Right atrium auricular region (tissue), 2 donors: Measurements from ENCODE around the gene GLYATL2. TPM values are rescaled to one million over a fixed set of nuclear protein-coding genes. Genes with fewer than 3 reads are reported as not detected.

Experiments used
- DNase-seq: peaks from one replicate; pipeline ENCODE4 v3.0.0-alpha.2; 2019; ENCODE audit warnings: low spot score
- H3K27ac ChIP-seq, 2 donors: fragments of 200-600 bp; sonication (generic); 1 replicate in 1 of 2; 2 replicates in 1 of 2; pipeline ENCODE4 v1.5.1; 2016 to 2019
- H3K27me3 ChIP-seq, 2 donors: fragments of 200-600 bp; sonication (generic); one replicate each; pipeline versions ENCODE4 v1.5.1 to v1.6.0; 2017 to 2019
- H3K36me3 ChIP-seq: fragments of 200-600 bp; sonication (generic); one replicate; pipeline ENCODE4 v1.5.1; 2016
- H3K4me1 ChIP-seq, 2 donors: fragments of 200-600 bp; sonication (generic); one replicate each; pipeline versions ENCODE4 v1.5.1 to v1.6.0; 2017 to 2019
- H3K4me3 ChIP-seq, 2 donors: fragments of 200-600 bp; sonication (generic); 1 replicate in 1 of 2; 2 replicates in 1 of 2; pipeline ENCODE4 v1.5.1; 2017 to 2019; ENCODE audit warnings: mild to moderate bottlenecking in 1 of 2, moderate library complexity in 1 of 2
- H3K9me3 ChIP-seq, 2 donors: fragments of 200-600 bp; sonication (generic); one replicate each; pipeline ENCODE4 v1.5.1; 2019
- total RNA-seq, 2 donors: library from RNA; depleted of rRNA; stranded (reverse); fragments of >200 nt; gene quantifications; one replicate each; pipeline ENCODE4 v1.1.0, GENCODE V29; 2016
- TF ChIP-seq, protein P1 (sequence below), 2 donors: fragments of 200-600 bp; sonication (generic); IDR thresholded peaks; one replicate each; pipeline ENCODE4 v1.5.1; 2019; ENCODE audit warnings: antibody characterized with exemption in 2 of 2

The GLYATL2 gene
- total RNA-seq, 2 donors from 2014 or later: 0.24 TPM; not detected in 1

DNA sequence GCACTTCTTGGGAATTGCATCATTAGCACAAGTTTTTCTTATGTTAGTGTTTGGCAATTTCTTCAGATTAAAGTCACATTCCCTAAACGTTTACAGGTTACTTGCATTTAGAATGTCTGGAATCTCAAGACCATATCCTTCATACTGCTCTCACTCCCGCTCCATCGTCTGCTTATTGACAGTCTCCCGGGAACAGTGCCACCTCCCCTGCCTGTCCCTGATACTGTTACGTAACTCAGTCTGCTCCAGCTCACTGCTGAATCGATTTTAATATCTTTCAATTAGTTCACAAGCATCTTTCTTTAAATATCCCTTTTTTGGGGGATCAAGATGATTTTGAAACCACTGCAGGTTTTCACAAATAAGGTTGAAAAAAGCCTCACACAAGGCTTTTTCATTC lies 48.2 kb downstream of the GLYATL2 start:
- no peak for DNase-seq
- Histone ChIP-seq H3K27ac (no peak overlapping the region), H3K4me1 (no peaks in the 10 kb centered on the region), H3K4me3 (no peak overlapping the region), H3K27me3 (no peaks in the 10 kb centered on the region), H3K9me3 (no peaks in the 10 kb centered on the region), H3K36me3 (no peaks in the 10 kb centered on the region)
- TF ChIP-seq, protein P1, sequence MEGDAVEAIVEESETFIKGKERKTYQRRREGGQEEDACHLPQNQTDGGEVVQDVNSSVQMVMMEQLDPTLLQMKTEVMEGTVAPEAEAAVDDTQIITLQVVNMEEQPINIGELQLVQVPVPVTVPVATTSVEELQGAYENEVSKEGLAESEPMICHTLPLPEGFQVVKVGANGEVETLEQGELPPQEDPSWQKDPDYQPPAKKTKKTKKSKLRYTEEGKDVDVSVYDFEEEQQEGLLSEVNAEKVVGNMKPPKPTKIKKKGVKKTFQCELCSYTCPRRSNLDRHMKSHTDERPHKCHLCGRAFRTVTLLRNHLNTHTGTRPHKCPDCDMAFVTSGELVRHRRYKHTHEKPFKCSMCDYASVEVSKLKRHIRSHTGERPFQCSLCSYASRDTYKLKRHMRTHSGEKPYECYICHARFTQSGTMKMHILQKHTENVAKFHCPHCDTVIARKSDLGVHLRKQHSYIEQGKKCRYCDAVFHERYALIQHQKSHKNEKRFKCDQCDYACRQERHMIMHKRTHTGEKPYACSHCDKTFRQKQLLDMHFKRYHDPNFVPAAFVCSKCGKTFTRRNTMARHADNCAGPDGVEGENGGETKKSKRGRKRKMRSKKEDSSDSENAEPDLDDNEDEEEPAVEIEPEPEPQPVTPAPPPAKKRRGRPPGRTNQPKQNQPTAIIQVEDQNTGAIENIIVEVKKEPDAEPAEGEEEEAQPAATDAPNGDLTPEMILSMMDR (IDR thresholded peaks at IDR 0.05): no peak

DNA sequence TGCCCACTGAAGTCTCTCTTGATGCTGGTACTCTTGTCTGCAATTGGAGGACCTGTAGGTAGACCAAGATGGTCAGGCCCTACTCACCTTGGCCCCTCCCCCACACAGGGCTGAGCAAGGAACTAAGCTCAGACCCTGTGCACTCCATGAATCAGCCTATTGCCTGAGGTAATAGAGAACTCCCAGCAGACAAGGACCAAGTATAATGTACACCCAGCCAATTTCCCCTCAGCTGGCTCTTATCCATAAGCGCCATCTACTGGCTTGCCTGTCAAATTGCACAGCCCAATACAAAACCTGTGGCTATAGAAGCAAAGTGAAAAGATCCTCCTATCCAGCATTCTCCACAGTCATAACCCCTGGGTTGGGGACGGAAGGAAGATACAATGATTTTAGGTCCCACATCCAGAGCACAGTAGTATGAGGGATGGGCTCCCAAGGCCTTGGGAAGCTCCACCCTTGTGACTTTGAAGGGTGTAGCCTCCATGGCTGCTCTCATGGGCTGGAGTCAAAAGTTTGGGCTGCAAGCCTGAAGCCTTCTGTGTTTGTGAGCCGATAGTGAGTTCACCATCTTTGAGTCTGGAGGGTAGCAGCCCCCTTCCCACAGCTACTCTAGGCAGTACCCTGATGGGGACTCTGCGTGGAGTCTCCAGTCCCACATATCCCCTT lies 56.0 kb downstream of the GLYATL2 start:
- no peak for DNase-seq
- Histone ChIP-seq H3K4me3 (no peak overlapping the region), H3K27me3 (no peaks in the 10 kb centered on the region), H3K4me1 (no peaks in the 10 kb centered on the region), H3K9me3 (no peaks in the 10 kb centered on the region), H3K36me3 (no peaks in the 10 kb centered on the region), H3K27ac (no peak overlapping the region)
- TF ChIP-seq, protein P1 (IDR thresholded peaks at IDR 0.05): peak; percentile 19 to 66

DNA sequence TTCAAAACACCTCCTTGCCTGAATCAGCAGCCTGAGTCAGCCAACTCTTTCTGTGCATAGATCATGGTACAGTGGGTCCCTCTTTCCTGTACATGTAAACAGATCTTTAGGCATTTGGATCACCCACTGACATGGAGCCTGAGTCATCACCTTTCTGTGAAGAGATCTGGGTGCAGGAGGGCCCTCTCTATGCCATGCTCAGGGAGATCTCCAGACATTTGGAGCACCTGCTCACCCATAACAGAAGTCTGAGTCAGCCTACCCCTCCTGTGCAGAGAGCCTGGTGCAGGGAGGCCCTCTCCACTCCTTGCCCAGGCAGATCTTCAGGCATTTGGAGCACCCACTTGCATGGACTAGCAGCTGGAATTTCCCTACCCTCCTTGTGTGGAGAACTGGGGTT lies 56.6 kb downstream of the GLYATL2 start:
- Histone ChIP-seq H3K9me3 (no peaks in the 10 kb centered on the region), H3K27me3 (no peaks in the 10 kb centered on the region), H3K4me1 (no peaks in the 10 kb centered on the region), H3K4me3 (no peak overlapping the region), H3K36me3 (no peaks in the 10 kb centered on the region), H3K27ac (no peak overlapping the region)
- no peak for DNase-seq
- TF ChIP-seq, protein P1 (IDR thresholded peaks at IDR 0.05): no peak

DNA sequence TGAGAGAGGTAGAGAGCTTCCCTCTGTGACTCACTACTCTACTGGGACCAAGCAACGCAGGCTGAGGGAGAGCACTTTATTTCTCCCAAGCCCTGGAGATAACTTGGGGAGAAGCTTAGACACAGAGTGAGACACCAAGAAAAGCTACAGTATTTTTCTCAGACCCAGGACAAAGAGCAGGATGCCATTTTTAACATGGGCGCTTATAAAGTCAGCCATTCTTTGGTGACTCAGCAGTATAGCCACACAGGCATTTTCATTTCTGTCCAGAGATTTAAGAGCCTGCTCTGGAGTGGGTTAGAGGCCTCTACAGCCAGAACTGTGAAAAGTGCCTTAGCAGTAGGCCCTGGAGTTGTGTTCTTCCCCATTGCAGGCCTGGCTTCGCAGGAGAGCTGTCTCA lies 57.8 kb downstream of the GLYATL2 start:
- Histone ChIP-seq H3K27ac (no peak overlapping the region), H3K36me3 (no peaks in the 10 kb centered on the region), H3K27me3 (no peaks in the 10 kb centered on the region), H3K4me1 (no peaks in the 10 kb centered on the region), H3K9me3 (no peaks in the 10 kb centered on the region), H3K4me3 (no peak overlapping the region)
- TF ChIP-seq, protein P1 (IDR thresholded peaks at IDR 0.05): no peak
- DNase-seq: no peak

DNA sequence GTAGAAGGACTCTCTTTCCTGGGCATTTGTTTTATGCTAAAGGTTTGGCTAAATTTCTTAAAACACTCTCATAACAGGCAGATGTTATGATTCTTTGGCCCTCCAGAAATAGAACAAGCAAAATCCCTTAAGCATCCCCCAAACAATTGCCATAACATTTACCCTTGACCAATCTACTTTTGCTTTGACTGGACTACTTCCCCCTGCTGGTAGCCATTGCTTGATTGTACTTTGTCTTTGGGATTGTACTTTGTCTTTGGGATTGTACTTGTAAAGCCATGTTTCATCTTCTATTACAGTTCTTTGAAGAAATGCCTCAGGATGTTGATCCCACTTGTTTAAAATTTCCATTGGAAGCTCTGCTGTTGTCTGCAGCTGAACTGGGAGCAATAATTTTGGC lies 59.5 kb downstream of the GLYATL2 start:
- Histone ChIP-seq H3K27ac (no peak overlapping the region), H3K4me3 (no peak overlapping the region), H3K9me3 (no peaks in the 10 kb centered on the region), H3K4me1 (no peaks in the 10 kb centered on the region), H3K27me3 (no peaks in the 10 kb centered on the region), H3K36me3 (no peaks in the 10 kb centered on the region)
- no peak for DNase-seq
- TF ChIP-seq, protein P1 (IDR thresholded peaks at IDR 0.05): no peak

Other genes with a start within 250 kb of the GLYATL2 start
- 1 to 10 TPM in 1 of 2 donors, under 1 TPM in 1; 0.30 to 1.6 TPM for gene CNTF, start 222.0 kb downstream of the GLYATL2 start, total RNA-seq
- gene GLYAT, start 112.8 kb downstream of the GLYATL2 start, total RNA-seq: not detected
- not detected for gene GLYATL1, start 94.8 kb upstream of the GLYATL2 start, total RNA-seq
- not detected for gene GLYATL1B, start 241.6 kb upstream of the GLYATL2 start, total RNA-seq